Colonic mucosa (tissue), 4 donors: ENCODE data around the gene NEB. TPM values are rescaled to one million over a fixed set of nuclear protein-coding genes. Genes with fewer than 3 reads are reported as not detected.
"Not testable (repeated sequence)": the region's sequence is repeated elsewhere in the genome, so short reads cannot be mapped to it uniquely, and the experiment has no call there.

Experiments used
- DNase-seq: peaks from one replicate; pipeline ENCODE4 v3.0.0-alpha.2; 2020
- H3K27ac ChIP-seq: fragments of 200-600 bp; one replicate; pipeline ENCODE4 v1.8.0; 2021
- H3K27me3 ChIP-seq: fragments of 200-600 bp; one replicate; pipeline ENCODE4 v1.8.0; 2021
- H3K36me3 ChIP-seq: fragments of 200-600 bp; one replicate; pipeline ENCODE4 v1.8.0; 2021
- H3K4me1 ChIP-seq: fragments of 200-600 bp; one replicate; pipeline ENCODE4 v1.8.0; 2021; ENCODE audit warnings: mild to moderate bottlenecking
- H3K4me3 ChIP-seq: fragments of 200-600 bp; one replicate; pipeline ENCODE4 v1.8.0; 2021
- H3K9ac ChIP-seq, 2 donors: one replicate each; pipeline ENCODE4 v1.7.0; 2013; ENCODE audit warnings: control low read depth in 2 of 2, low read depth in 2 of 2, low read length in 2 of 2
- H3K9me3 ChIP-seq: fragments of 200-600 bp; one replicate; pipeline ENCODE4 v1.8.0; 2021
- intact Hi-C: fragments of 100-400 bp; cut with DNase I; formaldehyde crosslinking; loops from one replicate; pipeline ENCODE4 v1.14.1; 2022
- total RNA-seq, 2 donors: library from RNA; stranded (reverse); fragmentation: NEBNext Ultra II Directional in 1 of 2; extraction: Animal tissue kit (Norgen Biotek cat#: 25700) in 1 of 2; gene quantifications; one replicate each; pipeline ENCODE4 v1.2.1, GENCODE V29; 2021
- TF ChIP-seq, protein P1 (sequence below): fragments of 200-600 bp; IDR thresholded peaks from one replicate; pipeline ENCODE4 v1.8.0; 2022; ENCODE audit warnings: antibody characterized with exemption, mild to moderate bottlenecking
- donor health status: healthy.
- donor health status: DM: no; HTN: no; CAD: no.
- donor health status: DM: no; HTN: no; CAD: no.

Gene NEB
- total RNA-seq, 2 donors from 2014 or later = 0.89 to 1.0 TPM

DNA sequence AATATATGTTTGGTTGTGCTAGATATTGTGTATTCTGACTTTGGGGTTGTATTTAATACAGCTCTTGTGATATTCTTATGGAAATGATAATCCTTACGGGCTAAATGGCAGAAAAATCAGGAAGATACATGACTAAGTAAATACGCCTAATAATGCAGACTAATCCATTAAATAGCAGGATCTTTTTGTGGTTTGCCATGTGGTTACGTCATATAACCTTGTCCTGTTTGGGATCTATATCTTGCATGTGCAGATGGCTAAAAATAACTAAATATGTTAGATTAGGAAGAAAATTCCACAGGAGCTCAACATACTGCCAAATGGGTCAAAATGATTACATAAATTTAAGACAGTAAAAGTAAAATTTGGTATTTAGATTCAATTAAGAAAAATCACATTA lies 83.0 kb downstream of the NEB start:
- no peak overlapping the region for H3K27ac ChIP-seq
- no peak overlapping the region for H3K4me3 ChIP-seq
- TF ChIP-seq, protein P1, sequence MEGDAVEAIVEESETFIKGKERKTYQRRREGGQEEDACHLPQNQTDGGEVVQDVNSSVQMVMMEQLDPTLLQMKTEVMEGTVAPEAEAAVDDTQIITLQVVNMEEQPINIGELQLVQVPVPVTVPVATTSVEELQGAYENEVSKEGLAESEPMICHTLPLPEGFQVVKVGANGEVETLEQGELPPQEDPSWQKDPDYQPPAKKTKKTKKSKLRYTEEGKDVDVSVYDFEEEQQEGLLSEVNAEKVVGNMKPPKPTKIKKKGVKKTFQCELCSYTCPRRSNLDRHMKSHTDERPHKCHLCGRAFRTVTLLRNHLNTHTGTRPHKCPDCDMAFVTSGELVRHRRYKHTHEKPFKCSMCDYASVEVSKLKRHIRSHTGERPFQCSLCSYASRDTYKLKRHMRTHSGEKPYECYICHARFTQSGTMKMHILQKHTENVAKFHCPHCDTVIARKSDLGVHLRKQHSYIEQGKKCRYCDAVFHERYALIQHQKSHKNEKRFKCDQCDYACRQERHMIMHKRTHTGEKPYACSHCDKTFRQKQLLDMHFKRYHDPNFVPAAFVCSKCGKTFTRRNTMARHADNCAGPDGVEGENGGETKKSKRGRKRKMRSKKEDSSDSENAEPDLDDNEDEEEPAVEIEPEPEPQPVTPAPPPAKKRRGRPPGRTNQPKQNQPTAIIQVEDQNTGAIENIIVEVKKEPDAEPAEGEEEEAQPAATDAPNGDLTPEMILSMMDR = no peak
- H3K27me3 ChIP-seq = no peaks in the 10 kb centered on the region
- no peaks in the 10 kb centered on the region for H3K9me3 ChIP-seq
- DNase-seq = no peak
- intact Hi-C loops = no loop called here
- no peaks in the 10 kb centered on the region for H3K4me1 ChIP-seq
- H3K9ac ChIP-seq = no peak overlapping the region
- H3K36me3 ChIP-seq = no peaks in the 10 kb centered on the region

DNA sequence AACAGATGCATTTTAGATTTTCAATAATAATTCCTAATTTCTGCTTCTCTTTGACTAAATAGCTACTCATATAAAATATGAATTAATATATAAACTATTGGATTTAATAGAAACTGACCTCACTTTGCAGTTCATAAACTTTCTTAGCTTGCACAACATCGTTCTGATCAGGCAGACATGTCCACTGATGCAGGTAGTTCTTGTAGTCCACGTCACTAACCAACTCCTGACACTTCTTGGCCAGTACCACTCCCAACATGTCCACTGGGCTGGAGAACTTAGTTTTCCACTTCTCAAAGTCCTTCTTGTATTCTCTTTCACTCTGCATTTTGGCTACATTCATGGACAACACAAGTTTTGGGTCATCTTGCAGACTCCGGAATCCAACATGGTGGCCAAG lies 83.8 kb downstream of the NEB start:
- no peaks in the 10 kb centered on the region for H3K36me3 ChIP-seq
- H3K4me1 ChIP-seq = no peaks in the 10 kb centered on the region
- H3K27me3 ChIP-seq = no peaks in the 10 kb centered on the region
- no peak overlapping the region for H3K27ac ChIP-seq
- intact Hi-C loops = no loop called here
- TF ChIP-seq, protein P1 = no peak
- no peak overlapping the region for H3K4me3 ChIP-seq
- no peaks in the 10 kb centered on the region for H3K9me3 ChIP-seq
- DNase-seq = no peak
- no peak overlapping the region for H3K9ac ChIP-seq

DNA sequence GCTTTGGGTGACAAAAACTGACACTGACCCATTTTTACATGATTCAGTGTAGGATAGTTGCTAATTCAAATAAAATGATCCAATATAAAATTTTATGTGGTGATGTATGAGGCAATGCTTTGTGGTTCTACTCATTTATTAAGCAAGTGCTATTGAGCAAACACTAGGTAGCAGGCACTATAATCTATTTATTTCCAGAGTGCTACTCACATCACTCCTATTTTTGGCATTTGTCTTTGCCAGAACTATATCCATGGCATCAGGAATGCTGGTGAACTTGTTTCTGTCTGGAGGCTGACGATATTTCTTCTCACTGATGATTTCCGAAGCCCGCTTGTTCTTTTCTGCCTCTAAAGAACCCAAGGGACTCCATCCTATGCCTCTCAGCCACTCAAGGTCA lies 84.3 kb downstream of the NEB start:
- H3K36me3 ChIP-seq = no peaks in the 10 kb centered on the region
- no peak overlapping the region for H3K9ac ChIP-seq

DNA sequence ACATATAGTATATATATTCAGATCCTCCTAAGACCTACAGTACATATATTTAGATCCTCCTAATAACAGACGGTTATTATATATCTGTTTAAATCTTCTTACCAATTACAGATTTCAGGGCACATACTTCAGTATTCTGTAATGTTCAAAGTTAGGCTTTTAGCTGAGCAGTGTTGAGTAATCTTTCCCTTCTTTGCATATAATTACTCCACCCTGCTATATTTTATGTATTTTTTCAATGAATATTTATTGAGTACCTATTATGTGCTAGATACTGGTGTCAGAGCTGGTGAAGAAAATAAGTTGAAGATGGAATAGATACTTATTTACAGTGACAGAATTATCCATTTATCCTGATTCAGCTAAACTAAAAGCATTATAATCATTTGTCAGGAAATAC lies 84.9 kb downstream of the NEB start:
- no peaks in the 10 kb centered on the region for H3K9me3 ChIP-seq
- no peaks in the 10 kb centered on the region for H3K27me3 ChIP-seq
- H3K27ac ChIP-seq = no peak overlapping the region
- H3K4me3 ChIP-seq = no peak overlapping the region
- TF ChIP-seq, protein P1 = no peak
- intact Hi-C loops = no loop called here
- DNase-seq = no peak
- H3K36me3 ChIP-seq = no peaks in the 10 kb centered on the region
- H3K4me1 ChIP-seq = no peaks in the 10 kb centered on the region
- no peak overlapping the region for H3K9ac ChIP-seq

More for the DNA sequence above, 84.3 kb downstream of the NEB start:
- H3K27me3 ChIP-seq = no peaks in the 10 kb centered on the region
- H3K27ac ChIP-seq = no peak overlapping the region
- no peak overlapping the region for H3K4me3 ChIP-seq
- intact Hi-C loops = no loop called here
- no peak for DNase-seq
- no peaks in the 10 kb centered on the region for H3K9me3 ChIP-seq
- TF ChIP-seq, protein P1 = no peak
- no peaks in the 10 kb centered on the region for H3K4me1 ChIP-seq

GRCh38 chr2:151646512-151646911 lies 87.8 kb downstream of the NEB start:
- H3K9ac ChIP-seq, DNase-seq, intact Hi-C loops, H3K27me3 ChIP-seq, H3K4me3 ChIP-seq, H3K9me3 ChIP-seq, H3K27ac ChIP-seq, H3K4me1 ChIP-seq, H3K36me3 ChIP-seq: not testable (repeated sequence)

- no peak overlapping the region for H3K27ac ChIP-seq
- no peaks in the 10 kb centered on the region for H3K27me3 ChIP-seq
- TF ChIP-seq, protein P1 = no peak
- H3K4me3 ChIP-seq = no peak overlapping the region
- H3K9ac ChIP-seq = no peak overlapping the region
- no peaks in the 10 kb centered on the region for H3K36me3 ChIP-seq
- DNase-seq = no peak
- intact Hi-C loops = no loop called here
- no peaks in the 10 kb centered on the region for H3K9me3 ChIP-seq
- no peaks in the 10 kb centered on the region for H3K4me1 ChIP-seq
Observed at GRCh38 chr2:151644580-151644979, 89.7 kb downstream of the NEB start.

- H3K4me3 ChIP-seq, H3K36me3 ChIP-seq, H3K27ac ChIP-seq, DNase-seq, intact Hi-C loops, H3K27me3 ChIP-seq, H3K9ac ChIP-seq, H3K9me3 ChIP-seq, H3K4me1 ChIP-seq: not testable (repeated sequence)
Observed at GRCh38 chr2:151641895-151642294, 92.4 kb downstream of the NEB start.
